HCT116 (cell line): ENCODE results near the gene TCL1B. TPM values are rescaled to one million over a fixed set of nuclear protein-coding genes. Genes with fewer than 3 reads are reported as not detected.

Experiments used
- ATAC-seq: fragments of 200-7000 bp; cut with Tn5 transposase; 2 replicates; pipeline ENCODE4 v1.9.1; 2020; ENCODE audit warnings: mild to moderate bottlenecking, moderate library complexity
- BruUV-seq: library from RNA; stranded (reverse); fragments of 400-500 nt; replicated peaks from 2 replicates; lab custom pipeline; 2021; lab: Mats Ljungman, UMichigan
- CTCF ChIA-PET: fragments of 300-600 bp; sonication (Branson Sonifier 250); formaldehyde crosslinking; loops from one replicate; lab custom pipeline; 2021; ENCODE audit warnings: antibody characterized with exemption; lab: Charles Lee
- POLR2A ChIA-PET: fragments of 300-600, 350-600 bp; sonication (Branson Sonifier 250); formaldehyde crosslinking; loops from one replicate; lab custom pipeline; 2021; ENCODE audit warnings: antibody characterized with exemption; lab: Charles Lee
- RAD21 ChIA-PET, 2 experiments: fragments of 300-600 bp; sonication (Branson Sonifier 250); formaldehyde crosslinking; loops; one replicate each; lab custom pipeline; 2023; ENCODE audit warnings: low total read pairs in 2 of 2; ENCODE audit not compliant: uncharacterized antibody in 2 of 2, unreplicated experiment in 2 of 2, low non-redundant PET in 1 of 2; lab: Charles Lee
- DNase-seq: peaks from one replicate; pipeline ENCODE4 v3.0.0-alpha.2; 2010; ENCODE audit warnings: low read depth, low spot score
- H2AFZ ChIP-seq: fragments of 200-600 bp; shearing (Covaris generic), sonication (generic); 2 replicates; pipeline ENCODE4 v1.6.1; 2017; ENCODE audit warnings: low read depth, mixed run types, mixed read lengths, antibody characterized with exemption, low read length; ENCODE audit not compliant: poor library complexity, severe bottlenecking
- H3K27ac ChIP-seq: 2 replicates; pipeline ENCODE4 v1.5.1; 2012; ENCODE audit warnings: low read depth, low read length
- H3K27me3 ChIP-seq: fragments of 200-600 bp; sonication (generic); 2 replicates; pipeline ENCODE4 v1.6.1; 2016; ENCODE audit warnings: mixed run types, low read length, mixed read lengths; ENCODE audit not compliant: insufficient read depth
- H3K36me3 ChIP-seq, 2 experiments: fragments of 200-500 bp in 1 of 2; fragments of 200-600 bp in 1 of 2; sonication (Bioruptor generic) in 1 of 2; sonication (generic) in 1 of 2; 2 replicates each; pipeline versions ENCODE4 v1.5.1 to v1.6.1; 2014 to 2016; ENCODE audit warnings: low read length in 2 of 2, inconsistent platforms in 1 of 2, mixed read lengths in 1 of 2, mixed run types in 1 of 2; ENCODE audit not compliant: insufficient read depth in 2 of 2, control insufficient read depth in 1 of 2
- H3K4me1 ChIP-seq, 2 experiments: fragments of 200-600 bp in 1 of 2; sonication (generic) in 1 of 2; 2 replicates each; pipeline versions ENCODE4 v1.5.1 to v1.6.1; 2012 to 2017; ENCODE audit warnings: low read length in 2 of 2, inconsistent platforms in 1 of 2, mild to moderate bottlenecking in 1 of 2, mixed read lengths in 1 of 2, mixed run types in 1 of 2, moderate library complexity in 1 of 2; ENCODE audit not compliant: insufficient read depth in 2 of 2, control insufficient read depth in 1 of 2
- H3K4me2 ChIP-seq: fragments of 200-600 bp; sonication (generic); 2 replicates; pipeline ENCODE4 v1.6.1; 2017; ENCODE audit warnings: mixed run types, low read length, mixed read lengths
- H3K4me3 ChIP-seq, 2 experiments: fragments of 200-600 bp in 1 of 2; sonication (generic) in 1 of 2; replicated peaks in 1 of 2; 2 replicates each; pipeline ENCODE4 v1.5.1; 2011 to 2016; ENCODE audit warnings: low read length in 2 of 2, control low read depth in 1 of 2, low read depth in 1 of 2, mild to moderate bottlenecking in 1 of 2, mixed read lengths in 1 of 2, mixed run types in 1 of 2
- H3K79me2 ChIP-seq: fragments of 200-600 bp; sonication (generic); 2 replicates; pipeline ENCODE4 v1.6.1; 2017; ENCODE audit warnings: mild to moderate bottlenecking, mixed run types, low read length, moderate library complexity, mixed read lengths; ENCODE audit not compliant: insufficient read depth
- H3K9ac ChIP-seq: fragments of 200-600 bp; sonication (generic); 2 replicates; pipeline ENCODE4 v1.6.1; 2016; ENCODE audit warnings: low read length, mixed read lengths
- H3K9me2 ChIP-seq: fragments of 200-600 bp; sonication (generic), shearing (Covaris generic); 2 replicates; pipeline ENCODE4 v1.6.1; 2017; ENCODE audit warnings: mixed run types, mild to moderate bottlenecking, moderate library complexity; ENCODE audit not compliant: insufficient read depth
- H3K9me3 ChIP-seq, 2 experiments: fragments of 200-500 bp in 1 of 2; fragments of 200-600 bp in 1 of 2; sonication (Bioruptor generic) in 1 of 2; sonication (generic) in 1 of 2; 2 replicates each; pipeline ENCODE4 v1.6.1; 2014 to 2017; ENCODE audit warnings: low read length in 2 of 2, mixed read lengths in 2 of 2, inconsistent platforms in 1 of 2, low read depth in 1 of 2, mild to moderate bottlenecking in 1 of 2, mixed run types in 1 of 2, moderate library complexity in 1 of 2; ENCODE audit not compliant: control insufficient read depth in 1 of 2, insufficient read depth in 1 of 2
- H4K20me1 ChIP-seq: fragments of 200-600 bp; sonication (generic), shearing (Covaris generic); 2 replicates; pipeline ENCODE4 v1.6.1; 2017; ENCODE audit warnings: mixed run types, mild to moderate bottlenecking, moderate library complexity; ENCODE audit not compliant: insufficient read depth
- ATF3 ChIP-seq: IDR thresholded peaks from 2 replicates; pipeline ENCODE4 v1.6.1; 2012
- CTCF ChIP-seq, 3 experiments: fragments of 200-600 bp in 1 of 3; sonication (generic) in 1 of 3; IDR thresholded peaks in 2 of 3; conservative IDR thresholded peaks in 1 of 3; 2 replicates each; pipeline ENCODE4 v1.5.1; 2012 to 2017; ENCODE audit warnings: low read depth in 2 of 3, low read length in 2 of 3, antibody characterized with exemption in 1 of 3, borderline replicate concordance in 1 of 3, control low read depth in 1 of 3, mild to moderate bottlenecking in 1 of 3, mixed read lengths in 1 of 3, mixed run types in 1 of 3, moderate library complexity in 1 of 3; ENCODE audit not compliant: insufficient read depth in 1 of 3
- SIN3A ChIP-seq: IDR thresholded peaks from 2 replicates; pipeline ENCODE4 v1.6.1; 2012; ENCODE audit warnings: low read depth
- ZBTB33 ChIP-seq: IDR thresholded peaks from 2 replicates; pipeline ENCODE4 v1.6.1; 2011; ENCODE audit warnings: mild to moderate bottlenecking, low read length, moderate library complexity; ENCODE audit not compliant: insufficient replicate concordance; ENCODE audit errors: extremely low read depth
- intact Hi-C: fragments of 100-400 bp; cut with micrococcal nuclease; formaldehyde crosslinking; loops from 2 replicates; pipeline ENCODE4 v1.10.0; 2022
- total RNA-seq: library from RNA; stranded (reverse); gene quantifications from one replicate; pipeline ENCODE4 v1.2.1, GENCODE V29; 2021; ENCODE audit not compliant: unreplicated experiment

TCL1B gene
- total RNA-seq, 1 experiment from 2014 or later = not detected

DNA sequence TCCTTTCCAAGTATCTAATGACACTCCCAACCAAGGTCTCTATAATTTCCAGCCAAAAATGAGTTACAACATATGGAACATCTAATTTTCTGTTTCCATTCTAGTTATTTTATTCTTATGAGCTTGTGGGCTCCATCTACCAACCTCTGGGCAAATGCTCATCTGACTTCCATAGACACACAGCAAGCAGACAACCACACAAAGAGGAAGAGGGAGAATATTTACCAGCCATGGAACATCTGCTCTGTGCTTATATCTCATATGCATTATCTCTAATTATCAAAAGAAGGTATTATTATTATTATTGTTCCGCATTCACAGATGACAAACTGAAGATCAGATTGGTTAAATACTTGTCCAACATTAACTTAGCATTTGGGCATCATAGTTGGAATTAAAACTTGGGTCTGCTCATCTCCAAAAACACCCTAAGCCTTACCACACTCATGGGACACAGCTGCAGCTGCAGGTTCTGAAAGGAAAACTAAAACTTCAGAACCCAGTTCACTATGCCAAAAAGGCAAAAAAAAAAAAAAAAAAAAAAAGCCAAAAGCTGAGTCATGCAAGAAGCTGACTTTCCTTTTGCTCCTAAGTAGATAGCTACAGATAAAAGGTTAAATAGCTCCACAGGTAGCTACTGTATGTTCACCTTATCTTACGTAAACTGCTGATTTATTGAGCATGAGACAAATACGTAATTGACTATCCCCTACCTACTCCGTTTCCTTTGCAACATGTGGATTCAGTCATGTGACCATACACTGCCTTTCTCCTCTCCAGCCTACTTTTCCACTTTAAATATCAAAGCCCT lies 23.6 kb upstream of the TCL1B start:
- Histone ChIP-seq H3K36me3 (no peaks in the 10 kb centered on the region), H3K9me3 (no peaks in the 10 kb centered on the region), H3K4me2 (no peak overlapping the region), H3K79me2 (no peaks in the 10 kb centered on the region), H3K9me2 (no peaks in the 10 kb centered on the region), H4K20me1 (no peaks in the 10 kb centered on the region), H2AFZ (no peak overlapping the region), H3K4me3 (no peak overlapping the region), H3K4me1 (peaks cover 3 to 5% of the 10 kb centered on the region in 2 experiments; a peak in 2 of 4 replicates), H3K9ac (no peak overlapping the region), H3K27ac (no peak overlapping the region), H3K27me3 (peaks cover 27% of the 10 kb centered on the region)
- TF ChIP-seq SIN3A (no peak), ZBTB33 (no peak), ATF3 (no peak), CTCF (IDR thresholded peaks at IDR 0.05 in 2 of 3, conservative IDR thresholded peaks at IDR 0.05 in 1 of 3; ENCODE audit: borderline replicate concordance in 1 of 3, insufficient read depth in 1 of 3, low read depth in 2 of 3, low read length in 2 of 3) (no peak)
- ChIA-PET POLR2A (no interaction called here), CTCF (no interaction called here), RAD21 (no interaction called here)
- intact Hi-C loops = no loop called here
- no TSS peak for BruUV-seq
- DNase-seq (no peak), ATAC-seq (no peak)
